A549 (cell line): ENCODE data around the gene PLEKHA6.

Experiments
- CTCF ChIP-seq: fragments of >200 bp; sonication (Bioruptor Twin); formaldehyde crosslinking; IDR thresholded peaks from 3 replicates; pipeline ENCODE4 v1.5.1; 2016
- MAZ ChIP-seq: fragments of 150-350 bp; IDR thresholded peaks from 2 replicates; pipeline ENCODE4 v1.6.1; 2014; ENCODE audit warnings: antibody characterized with exemption, low read depth, low read length, borderline replicate concordance
- PHF8 ChIP-seq: fragments of 200-600 bp; sonication (generic); IDR thresholded peaks from 2 replicates; pipeline ENCODE4 v1.6.1; 2016; ENCODE audit warnings: low read depth, mild to moderate bottlenecking, antibody characterized with exemption, moderate library complexity, borderline replicate concordance
- POLR2A ChIP-seq: IDR thresholded peaks from 2 replicates; pipeline ENCODE4 v1.6.1; 2012; ENCODE audit warnings: mild to moderate bottlenecking, low read length
- TF ChIP-seq, protein P1 (sequence below): IDR thresholded peaks from 2 replicates; pipeline ENCODE4 v1.6.1; 2012; ENCODE audit warnings: low read depth, borderline replicate concordance

DNA sequence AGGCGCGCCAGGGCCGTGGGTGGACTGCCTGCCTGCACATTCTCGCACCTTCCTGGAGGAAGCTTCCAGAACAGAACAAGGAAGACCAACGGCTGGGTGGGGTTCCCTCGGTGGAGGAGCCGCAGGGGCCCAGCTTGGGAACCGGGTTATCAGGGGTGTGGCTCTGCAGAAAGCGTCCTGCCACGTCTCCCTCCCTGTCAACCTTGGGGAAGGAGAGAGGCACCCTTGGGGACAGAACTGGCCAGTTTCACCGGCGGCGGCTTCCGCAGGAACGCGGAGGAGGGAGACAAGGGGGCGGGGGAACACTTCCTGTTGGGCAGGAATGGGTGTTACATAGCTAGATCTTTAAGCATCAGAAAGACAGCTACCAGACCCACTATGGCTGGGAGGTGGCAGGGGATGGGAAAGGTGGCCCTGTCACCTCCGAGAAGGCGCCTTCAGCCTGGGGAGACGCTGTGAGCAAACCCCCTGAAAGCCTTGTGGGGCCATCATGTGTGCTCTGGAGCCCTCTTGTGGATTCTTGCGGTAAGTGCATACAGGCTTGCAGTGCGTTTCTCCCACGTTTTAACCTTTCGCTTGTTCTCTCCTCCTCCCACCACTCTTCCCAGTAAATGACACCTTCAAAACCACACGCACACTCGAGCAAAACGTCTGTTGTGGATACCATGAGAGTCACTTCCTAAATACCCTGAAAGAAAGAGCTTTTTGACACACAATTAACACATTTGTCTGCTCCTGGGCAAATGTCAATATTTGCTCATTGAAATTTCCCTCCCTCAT, 3.8 kb upstream of the PLEKHA6 start:
- TF ChIP-seq CTCF (peak; percentile 98), MAZ (no peak), PHF8 (no peak), POLR2A (no peak)
- TF ChIP-seq, protein P1, sequence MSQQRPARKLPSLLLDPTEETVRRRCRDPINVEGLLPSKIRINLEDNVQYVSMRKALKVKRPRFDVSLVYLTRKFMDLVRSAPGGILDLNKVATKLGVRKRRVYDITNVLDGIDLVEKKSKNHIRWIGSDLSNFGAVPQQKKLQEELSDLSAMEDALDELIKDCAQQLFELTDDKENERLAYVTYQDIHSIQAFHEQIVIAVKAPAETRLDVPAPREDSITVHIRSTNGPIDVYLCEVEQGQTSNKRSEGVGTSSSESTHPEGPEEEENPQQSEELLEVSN: no peak
